A673 (cell line): ENCODE measurements around the gene CYSTM1. TPM values are rescaled to one million over a fixed set of nuclear protein-coding genes. Genes with fewer than 3 reads are reported as not detected.

Experiments used
- BruUV-seq: library from RNA; stranded (reverse); fragments of 400-500 nt; replicated peaks from 2 replicates; lab custom pipeline; 2021; lab: Mats Ljungman, UMichigan
- CTCF ChIA-PET: fragments of 300-600 bp; sonication (Branson Sonifier 250); formaldehyde crosslinking; loops from one replicate; lab custom pipeline; 2022; ENCODE audit warnings: antibody characterized with exemption; lab: Charles Lee
- POLR2A ChIA-PET: fragments of 300-600 bp; sonication (Branson Sonifier 250); formaldehyde crosslinking; loops from one replicate; lab custom pipeline; 2022; ENCODE audit warnings: antibody characterized with exemption; ENCODE audit not compliant: low non-redundant PET; lab: Charles Lee
- DNase-seq: peaks from one replicate; pipeline ENCODE4 v3.0.0-alpha.2; 2015; ENCODE audit warnings: low spot score
- H3K27ac ChIP-seq: fragments of 200-600 bp; sonication (generic); 2 replicates; pipeline ENCODE4 v1.5.1; 2016; ENCODE audit warnings: mixed run types, low read depth, mild to moderate bottlenecking, mixed read lengths, antibody characterized with exemption, low read length; ENCODE audit not compliant: poor library complexity, severe bottlenecking
- H3K27me3 ChIP-seq: fragments of 200-600 bp; sonication (generic); replicated peaks from 2 replicates; pipeline ENCODE4 v1.6.1; 2017; ENCODE audit warnings: mixed run types, low read depth, mild to moderate bottlenecking, mixed read lengths, antibody characterized with exemption, low read length; ENCODE audit not compliant: insufficient read depth, poor library complexity
- H3K36me3 ChIP-seq: fragments of 200-600 bp; sonication (generic); 2 replicates; pipeline ENCODE4 v1.6.1; 2016; ENCODE audit warnings: mixed run types, mild to moderate bottlenecking, mixed read lengths, antibody characterized with exemption, low read length; ENCODE audit not compliant: insufficient read depth, poor library complexity, severe bottlenecking
- H3K4me1 ChIP-seq: fragments of 200-600 bp; sonication (generic); 2 replicates; pipeline ENCODE4 v1.6.1; 2017; ENCODE audit warnings: mixed run types, mild to moderate bottlenecking, mixed read lengths, antibody characterized with exemption, low read length; ENCODE audit not compliant: insufficient read depth, poor library complexity, severe bottlenecking
- H3K4me3 ChIP-seq: fragments of 200-600 bp; sonication (generic); 2 replicates; pipeline ENCODE4 v1.5.1; 2016; ENCODE audit warnings: low read depth, mixed run types, mild to moderate bottlenecking, mixed read lengths, low read length; ENCODE audit not compliant: poor library complexity, severe bottlenecking
- H3K9me3 ChIP-seq: fragments of 200-600 bp; sonication (generic); 2 replicates; pipeline ENCODE4 v1.6.1; 2016; ENCODE audit warnings: mixed run types, low read depth, mild to moderate bottlenecking, mixed read lengths, antibody characterized with exemption, low read length; ENCODE audit not compliant: poor library complexity, severe bottlenecking
- CTCF ChIP-seq: fragments of 300-800, 200-600 bp; sonication (generic); conservative IDR thresholded peaks from 2 replicates; pipeline ENCODE4 v1.5.1; 2017; ENCODE audit warnings: low read depth, mild to moderate bottlenecking, antibody characterized with exemption, low read length, moderate library complexity, mixed read lengths
- EZH2 ChIP-seq: fragments of 200-600 bp; sonication (generic); IDR thresholded peaks from 2 replicates; pipeline ENCODE4 v1.6.1; 2017; ENCODE audit warnings: borderline replicate concordance, low read depth, mild to moderate bottlenecking, mixed read lengths, antibody characterized with exemption, low read length; ENCODE audit not compliant: poor library complexity, severe bottlenecking
- intact Hi-C: fragments of 100-400 bp; cut with micrococcal nuclease; formaldehyde crosslinking; loops from one replicate; pipeline ENCODE4 v1.10.0; 2022; ENCODE audit not compliant: unreplicated experiment
- total RNA-seq: library from RNA; stranded (reverse); gene quantifications from 2 replicates; pipeline ENCODE4 v1.2.3, GENCODE V29; 2021

The CYSTM1 gene
- total RNA-seq, 1 experiment from 2014 or later, result 35.5 TPM

GRCh38 chr5:140287801-140288521 lies 113.0 kb downstream of the CYSTM1 start:
- CTCF ChIA-PET, result no interaction called here
- Histone ChIP-seq H3K27me3 (no peaks in the 10 kb centered on the region), H3K4me1 (peaks cover 20% of the 10 kb centered on the region), H3K9me3 (no peaks in the 10 kb centered on the region), H3K27ac (peak overlapping the region; percentile 11), H3K4me3 (no peak overlapping the region), H3K36me3 (no peaks in the 10 kb centered on the region)
- TF ChIP-seq EZH2 (no peak), CTCF (no peak)
- POLR2A ChIA-PET, result no interaction called here
- no peak for DNase-seq
- BruUV-seq, result no TSS peak
- intact Hi-C loops, result no loop called here

- CTCF ChIA-PET, result interaction anchor here (0.6 kb wide), 1 partner anchor 64 kb away, joined by 3 read pairs; no protein-coding TSS in a partner anchor
- TF ChIP-seq EZH2 (no peak), CTCF (no peak)
- no peak overlapping the region for H3K4me3 ChIP-seq
- POLR2A ChIA-PET, result no interaction called here
- no peaks in the 10 kb centered on the region for H3K9me3 ChIP-seq
- no TSS peak for BruUV-seq
- intact Hi-C loops, result loop anchor here (5.0 kb wide), 1 partner anchor 55 kb away; the partner anchor contains the start of gene HBEGF
- DNase-seq, result no peak
- peaks cover 51% of the 10 kb centered on the region for H3K4me1 ChIP-seq
- H3K27me3 ChIP-seq, result no peaks in the 10 kb centered on the region
- H3K36me3 ChIP-seq, result no peaks in the 10 kb centered on the region
- peak overlapping the region; percentile 38 for H3K27ac ChIP-seq
Measured at GRCh38 chr5:140292212-140293036, 117.4 kb downstream of the CYSTM1 start.

Other genes starting within 250 kb of the CYSTM1 start
- gene NRG2, start 131.9 kb upstream of the CYSTM1 start, total RNA-seq, result 0.15 TPM in 1 of 2 replicates, not detected in the other
- gene PURA, start 61.1 kb upstream of the CYSTM1 start, total RNA-seq, result 9.5 and 12.3 TPM in 2 replicates
- 2.5 and 2.7 TPM in 2 replicates for gene IGIP, start 49.3 kb upstream of the CYSTM1 start, total RNA-seq
- 81.2 and 94.1 TPM in 2 replicates for gene PFDN1, start 127.9 kb downstream of the CYSTM1 start, total RNA-seq
- 12.0 and 14.7 TPM in 2 replicates for gene HBEGF, start 171.4 kb downstream of the CYSTM1 start, total RNA-seq
- gene SLC4A9, start 185.0 kb downstream of the CYSTM1 start, total RNA-seq, result 0.26 TPM in 1 of 2 replicates, not detected in the other
- 167 and 169 TPM in 2 replicates for gene ANKHD1, start 226.6 kb downstream of the CYSTM1 start, total RNA-seq